ENCODE results near the gene FUOM. TPM values are rescaled to one million over a fixed set of nuclear protein-coding genes. Genes with fewer than 3 reads are reported as not detected.
A peak's percentile ranks its signal among the peaks of the same experiment; 100 is the strongest.

FUOM gene
- polyA plus RNA-seq, 1 donor from 2014 or later, result not detected

DNA sequence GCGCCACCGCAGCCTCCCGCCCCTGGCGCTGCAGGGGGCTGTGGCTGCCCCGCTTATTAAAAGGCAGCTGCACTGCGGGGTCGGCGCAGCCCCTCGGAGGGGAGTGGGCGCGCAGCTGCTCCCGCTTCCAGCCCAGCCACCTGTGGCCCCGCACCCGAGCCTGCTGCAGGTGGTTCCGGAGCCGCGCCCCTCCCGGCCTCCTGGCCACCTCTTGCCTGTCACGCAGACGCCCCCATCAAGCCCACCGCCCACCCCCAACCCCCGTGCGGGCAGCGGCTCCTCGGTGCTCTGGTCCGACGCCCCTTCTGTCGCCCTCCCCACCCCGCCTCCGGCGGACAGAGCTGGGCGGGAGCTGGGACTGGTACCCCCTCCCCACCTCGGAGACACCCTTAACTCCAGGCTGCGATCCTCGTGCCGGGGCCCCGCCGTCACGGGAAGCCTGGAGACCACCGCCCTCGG is 21.7 kb downstream of the FUOM start:
- no peaks in the 10 kb centered on the region for H3F3A ChIP-seq (ENCODE audit: insufficient read depth, low read length, poor library complexity, severe bottlenecking)
- H3K9ac ChIP-seq (ENCODE audit: low read length), result peak overlapping the region; percentile 62
- no peaks in the 10 kb centered on the region for H3K79me2 ChIP-seq (replicated peaks; ENCODE audit: insufficient read depth, low read length)
- H3K4me3 ChIP-seq (ENCODE audit: low read length), result peak overlapping the region; percentile 65
- peaks cover 5% of the 10 kb centered on the region for H3K9me3 ChIP-seq (ENCODE audit: low read length)
- TF ChIP-seq SMC3 (conservative IDR thresholded peaks at IDR 0.05; ENCODE audit: poor library complexity) (no peak), RAD21 (conservative IDR thresholded peaks at IDR 0.05) (no peak), EZH2 (IDR thresholded peaks at IDR 0.05; ENCODE audit: borderline replicate concordance, insufficient read depth, low read length, poor library complexity, severe bottlenecking) (no peak), MXI1 (conservative IDR thresholded peaks at IDR 0.05; ENCODE audit: poor library complexity, severe bottlenecking) (no peak), TAF1 (IDR thresholded peaks at IDR 0.05; ENCODE audit: low read depth) (no peak), POLR2AphosphoS5 (IDR thresholded peaks at IDR 0.05) (no peak), EP300 (conservative IDR thresholded peaks at IDR 0.05; ENCODE audit: poor library complexity, severe bottlenecking) (no peak)
- TF ChIP-seq, protein P1, sequence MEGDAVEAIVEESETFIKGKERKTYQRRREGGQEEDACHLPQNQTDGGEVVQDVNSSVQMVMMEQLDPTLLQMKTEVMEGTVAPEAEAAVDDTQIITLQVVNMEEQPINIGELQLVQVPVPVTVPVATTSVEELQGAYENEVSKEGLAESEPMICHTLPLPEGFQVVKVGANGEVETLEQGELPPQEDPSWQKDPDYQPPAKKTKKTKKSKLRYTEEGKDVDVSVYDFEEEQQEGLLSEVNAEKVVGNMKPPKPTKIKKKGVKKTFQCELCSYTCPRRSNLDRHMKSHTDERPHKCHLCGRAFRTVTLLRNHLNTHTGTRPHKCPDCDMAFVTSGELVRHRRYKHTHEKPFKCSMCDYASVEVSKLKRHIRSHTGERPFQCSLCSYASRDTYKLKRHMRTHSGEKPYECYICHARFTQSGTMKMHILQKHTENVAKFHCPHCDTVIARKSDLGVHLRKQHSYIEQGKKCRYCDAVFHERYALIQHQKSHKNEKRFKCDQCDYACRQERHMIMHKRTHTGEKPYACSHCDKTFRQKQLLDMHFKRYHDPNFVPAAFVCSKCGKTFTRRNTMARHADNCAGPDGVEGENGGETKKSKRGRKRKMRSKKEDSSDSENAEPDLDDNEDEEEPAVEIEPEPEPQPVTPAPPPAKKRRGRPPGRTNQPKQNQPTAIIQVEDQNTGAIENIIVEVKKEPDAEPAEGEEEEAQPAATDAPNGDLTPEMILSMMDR (IDR thresholded peaks at IDR 0.05; ENCODE audit: poor library complexity, severe bottlenecking), result no peak
- TF ChIP-seq, protein P2, sequence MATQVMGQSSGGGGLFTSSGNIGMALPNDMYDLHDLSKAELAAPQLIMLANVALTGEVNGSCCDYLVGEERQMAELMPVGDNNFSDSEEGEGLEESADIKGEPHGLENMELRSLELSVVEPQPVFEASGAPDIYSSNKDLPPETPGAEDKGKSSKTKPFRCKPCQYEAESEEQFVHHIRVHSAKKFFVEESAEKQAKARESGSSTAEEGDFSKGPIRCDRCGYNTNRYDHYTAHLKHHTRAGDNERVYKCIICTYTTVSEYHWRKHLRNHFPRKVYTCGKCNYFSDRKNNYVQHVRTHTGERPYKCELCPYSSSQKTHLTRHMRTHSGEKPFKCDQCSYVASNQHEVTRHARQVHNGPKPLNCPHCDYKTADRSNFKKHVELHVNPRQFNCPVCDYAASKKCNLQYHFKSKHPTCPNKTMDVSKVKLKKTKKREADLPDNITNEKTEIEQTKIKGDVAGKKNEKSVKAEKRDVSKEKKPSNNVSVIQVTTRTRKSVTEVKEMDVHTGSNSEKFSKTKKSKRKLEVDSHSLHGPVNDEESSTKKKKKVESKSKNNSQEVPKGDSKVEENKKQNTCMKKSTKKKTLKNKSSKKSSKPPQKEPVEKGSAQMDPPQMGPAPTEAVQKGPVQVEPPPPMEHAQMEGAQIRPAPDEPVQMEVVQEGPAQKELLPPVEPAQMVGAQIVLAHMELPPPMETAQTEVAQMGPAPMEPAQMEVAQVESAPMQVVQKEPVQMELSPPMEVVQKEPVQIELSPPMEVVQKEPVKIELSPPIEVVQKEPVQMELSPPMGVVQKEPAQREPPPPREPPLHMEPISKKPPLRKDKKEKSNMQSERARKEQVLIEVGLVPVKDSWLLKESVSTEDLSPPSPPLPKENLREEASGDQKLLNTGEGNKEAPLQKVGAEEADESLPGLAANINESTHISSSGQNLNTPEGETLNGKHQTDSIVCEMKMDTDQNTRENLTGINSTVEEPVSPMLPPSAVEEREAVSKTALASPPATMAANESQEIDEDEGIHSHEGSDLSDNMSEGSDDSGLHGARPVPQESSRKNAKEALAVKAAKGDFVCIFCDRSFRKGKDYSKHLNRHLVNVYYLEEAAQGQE (IDR thresholded peaks at IDR 0.05; ENCODE audit: borderline replicate concordance), result no peak
- no peak overlapping the region for H2AFZ ChIP-seq (ENCODE audit: low read depth, low read length)
- H4K20me1 ChIP-seq (ENCODE audit: insufficient read depth), result no peaks in the 10 kb centered on the region
- no peaks in the 10 kb centered on the region for H3K36me3 ChIP-seq (ENCODE audit: insufficient read depth, low read length)
- peaks cover 26% of the 10 kb centered on the region for H3K27me3 ChIP-seq (ENCODE audit: insufficient read depth, low read depth, low read length)
- H3K9me2 ChIP-seq (ENCODE audit: insufficient read depth, low read length), result no peaks in the 10 kb centered on the region
- H3K27ac ChIP-seq (ENCODE audit: low read length), result no peak overlapping the region
- H3K4me2 ChIP-seq (ENCODE audit: low read length), result no peak overlapping the region

DNA sequence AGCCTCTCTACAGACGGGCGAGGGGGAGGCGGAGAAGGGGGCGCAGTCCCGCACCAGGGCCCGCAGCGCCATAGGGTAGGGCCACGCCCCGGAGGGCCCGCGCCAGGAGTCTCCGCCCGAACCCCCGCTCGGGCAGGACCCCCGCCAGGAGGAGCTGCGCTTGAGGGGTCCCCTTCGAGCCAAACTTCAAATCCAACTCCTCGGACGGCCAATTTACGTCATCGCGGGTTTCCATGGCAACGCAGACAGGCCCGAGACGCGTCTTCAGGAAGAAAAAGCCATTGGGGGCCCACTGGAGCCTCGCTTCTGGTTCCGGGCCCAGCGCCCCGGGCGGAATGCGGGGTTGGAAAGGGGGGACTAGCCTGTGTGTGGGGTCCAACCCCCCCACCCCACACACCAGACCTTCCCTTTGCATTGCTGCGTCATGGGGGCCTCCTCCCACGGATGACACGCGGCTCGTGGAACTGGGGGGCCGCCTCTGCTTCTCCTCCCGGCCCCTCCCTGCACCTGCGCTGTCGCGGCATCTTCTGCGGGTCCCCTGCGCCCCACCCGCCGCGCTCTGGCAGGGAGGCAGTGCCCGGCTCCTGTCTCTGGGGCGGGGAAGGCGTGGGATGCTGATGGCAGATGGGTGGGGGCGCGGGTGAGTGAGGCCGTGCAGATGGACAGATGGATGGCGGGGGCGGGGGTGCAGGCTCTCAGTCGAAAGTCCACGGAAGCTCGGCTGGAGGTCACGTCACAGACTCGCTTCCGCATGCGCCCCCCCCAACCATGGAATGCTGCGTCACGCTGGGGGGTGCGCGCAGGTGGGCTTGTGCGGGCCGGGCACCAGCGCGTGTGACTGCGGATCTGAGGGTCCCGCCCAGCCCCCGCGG is 22.3 kb downstream of the FUOM start:
- no peaks in the 10 kb centered on the region for H3K36me3 ChIP-seq (ENCODE audit: insufficient read depth, low read length)
- H3F3A ChIP-seq (ENCODE audit: insufficient read depth, low read length, poor library complexity, severe bottlenecking), result no peaks in the 10 kb centered on the region
- no peak for TF ChIP-seq SMC3 (conservative IDR thresholded peaks at IDR 0.05; ENCODE audit: poor library complexity)
- peak; percentile 24 for TF ChIP-seq EP300 (conservative IDR thresholded peaks at IDR 0.05; ENCODE audit: poor library complexity, severe bottlenecking)
- TF ChIP-seq MXI1 (conservative IDR thresholded peaks at IDR 0.05; ENCODE audit: poor library complexity, severe bottlenecking), result peak; percentile 23
- H4K20me1 ChIP-seq (ENCODE audit: insufficient read depth), result no peaks in the 10 kb centered on the region
- H3K27ac ChIP-seq (ENCODE audit: low read length), result no peak overlapping the region
- peak overlapping the region; percentile 65 for H3K4me3 ChIP-seq (ENCODE audit: low read length)
- H3K9ac ChIP-seq (ENCODE audit: low read length), result peak overlapping the region; percentile 62
- no peaks in the 10 kb centered on the region for H3K79me2 ChIP-seq (replicated peaks; ENCODE audit: insufficient read depth, low read length)
- peaks cover 26% of the 10 kb centered on the region for H3K27me3 ChIP-seq (ENCODE audit: insufficient read depth, low read depth, low read length)
- no peaks in the 10 kb centered on the region for H3K9me2 ChIP-seq (ENCODE audit: insufficient read depth, low read length)
- H3K9me3 ChIP-seq (ENCODE audit: low read length), result peaks cover 5% of the 10 kb centered on the region
- no peak overlapping the region for H2AFZ ChIP-seq (ENCODE audit: low read depth, low read length)
- H3K4me2 ChIP-seq (ENCODE audit: low read length), result no peak overlapping the region

All from neural cell (in vitro differentiated cells).